GM19043 (cell line): ENCODE results near the gene B9D2.
"Not testable (repeated sequence)": the region's sequence is repeated elsewhere in the genome, so short reads cannot be mapped to it uniquely, and the experiment has no call there.

Source experiments
- ATAC-seq: cut with Tn5 transposase; IDR thresholded peaks from one replicate; pipeline ENCODE4 v1.9.1; 2021; ENCODE audit warnings: low read depth; ENCODE audit not compliant: unreplicated experiment

B9D2 gene

DNA sequence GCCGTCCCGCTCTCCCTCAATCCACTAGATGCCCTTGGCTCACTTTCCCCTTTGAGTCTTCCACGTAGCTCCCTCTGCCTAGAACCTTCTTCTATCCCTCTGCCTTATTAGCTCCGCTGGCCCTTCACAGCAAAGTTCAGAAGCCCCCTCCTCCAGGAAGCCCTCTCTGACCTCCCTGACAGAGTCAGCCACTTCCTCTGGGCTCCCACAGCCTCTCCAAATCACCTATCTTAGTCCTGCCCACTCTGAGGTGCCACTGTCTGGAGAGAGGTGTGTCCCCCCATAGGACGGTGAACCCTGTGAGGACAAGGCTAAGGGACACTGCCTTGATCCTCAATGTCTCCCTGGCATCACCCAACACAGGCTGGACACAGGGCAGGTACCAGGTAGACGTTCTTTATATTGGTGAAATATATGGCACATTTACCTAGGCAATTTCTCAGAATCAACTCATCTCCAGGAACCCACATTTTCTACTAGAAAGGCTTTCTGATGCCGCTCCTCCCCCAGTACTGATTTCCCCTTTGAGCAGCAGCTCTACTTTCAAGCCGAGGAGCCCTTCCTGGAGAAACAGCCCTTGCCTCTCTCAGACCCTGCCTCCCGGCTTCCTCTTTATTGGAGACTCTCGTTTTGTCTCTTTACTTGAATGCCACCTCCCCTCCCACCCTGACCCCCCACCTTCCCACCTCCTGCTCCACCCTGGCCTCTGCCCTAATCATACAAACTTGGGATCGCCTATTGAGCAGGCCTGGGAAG, 6.8 kb downstream of the B9D2 start:
- ATAC-seq, result no peak

GRCh38 chr19:41355802-41356201, 8.1 kb downstream of the B9D2 start:
- ATAC-seq, result no peak

- no peak for ATAC-seq
These were observed 8.9 kb downstream of the B9D2 start for GRCh38 chr19:41355035-41355434.

- no peak for ATAC-seq
These were observed 9.5 kb downstream of the B9D2 start for GRCh38 chr19:41354343-41354953.

GRCh38 chr19:41353466-41354342, 10.2 kb downstream of the B9D2 start, which contains the start of gene TGFB1:
TSS of gene TGFB1 (minus strand) at chr19:41353922. CDS start at chr19:41353044, 878 bp downstream.
- ATAC-seq, result no peak

DNA sequence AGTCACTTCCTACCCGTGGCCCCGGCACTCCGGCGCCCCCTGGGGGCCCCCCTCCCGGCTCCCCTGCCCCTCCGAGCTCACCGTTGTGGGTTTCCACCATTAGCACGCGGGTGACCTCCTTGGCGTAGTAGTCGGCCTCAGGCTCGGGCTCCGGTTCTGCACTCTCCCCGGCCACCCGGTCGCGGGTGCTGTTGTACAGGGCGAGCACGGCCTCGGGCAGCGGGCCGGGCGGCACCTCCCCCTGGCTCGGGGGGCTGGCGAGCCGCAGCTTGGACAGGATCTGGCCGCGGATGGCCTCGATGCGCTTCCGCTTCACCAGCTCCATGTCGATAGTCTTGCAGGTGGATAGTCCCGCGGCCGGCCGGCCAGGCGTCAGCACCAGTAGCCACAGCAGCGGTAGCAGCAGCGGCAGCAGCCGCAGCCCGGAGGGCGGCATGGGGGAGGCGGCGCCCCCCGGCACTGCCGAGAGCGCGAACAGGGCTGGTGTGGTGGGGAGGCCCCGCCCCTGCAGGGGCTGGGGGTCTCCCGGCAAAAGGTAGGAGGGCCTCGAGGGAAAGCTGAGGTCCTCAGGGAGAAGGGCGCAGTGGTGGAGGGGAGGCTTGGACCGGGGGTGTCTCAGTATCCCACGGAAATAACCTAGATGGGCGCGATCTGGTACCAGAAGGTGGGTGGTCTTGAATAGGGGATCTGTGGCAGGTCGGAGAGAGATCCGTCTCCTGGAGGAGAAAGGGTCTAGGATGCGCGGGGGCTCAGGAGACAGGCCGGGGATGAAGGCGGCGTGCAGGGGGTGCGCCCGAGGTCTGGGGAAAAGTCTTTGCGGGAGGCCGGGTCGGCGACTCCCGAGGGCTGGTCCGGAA, 11.1 kb downstream of the B9D2 start:
- no peak for ATAC-seq

GRCh38 chr19:41352279-41352608, 11.7 kb downstream of the B9D2 start:
- ATAC-seq, result no peak

DNA sequence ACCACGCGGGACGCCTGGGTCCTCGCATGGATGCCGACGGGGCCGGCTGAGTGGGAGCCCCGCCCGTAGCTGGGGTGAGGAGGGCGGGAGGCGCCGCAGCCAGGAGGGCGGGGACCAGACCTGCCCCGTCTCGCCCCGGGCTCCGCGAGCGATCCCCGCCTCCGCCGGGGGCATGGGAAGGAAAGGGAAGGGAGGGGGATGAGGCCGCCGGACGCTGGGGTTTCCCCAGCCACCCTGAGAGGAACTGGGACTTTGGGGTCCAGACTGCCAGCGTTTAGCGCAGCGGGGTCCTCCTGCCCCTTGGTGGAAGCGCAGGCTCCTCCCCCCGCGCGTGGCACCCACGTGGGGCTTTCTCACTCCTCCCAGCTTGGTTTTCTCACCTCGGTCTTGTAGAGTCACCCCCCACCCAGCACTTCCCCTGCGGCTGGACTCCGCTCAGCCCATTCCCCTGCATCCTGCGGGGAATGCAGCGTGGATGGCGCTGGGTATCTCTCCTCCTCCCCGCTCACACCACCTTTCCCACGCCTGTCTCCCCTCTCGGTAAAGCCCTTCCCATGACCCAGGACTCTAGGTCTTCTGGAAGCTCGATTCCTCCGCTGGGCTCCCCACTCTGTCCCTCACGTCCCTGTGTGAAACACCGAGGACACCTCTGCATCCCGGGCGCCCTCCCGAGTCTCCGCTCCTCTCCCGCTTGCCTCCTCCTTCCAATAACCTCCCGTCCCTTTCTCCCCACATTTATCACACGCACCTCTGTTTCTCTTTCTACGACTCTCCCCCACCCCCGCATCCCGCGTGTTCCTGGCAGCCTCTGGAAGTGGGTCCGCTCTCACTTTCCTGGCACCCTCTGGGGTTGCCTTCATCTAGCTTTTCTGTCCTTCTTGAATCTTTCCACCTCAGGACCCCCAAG, 12.4 kb downstream of the B9D2 start:
- ATAC-seq, result no peak

- no peak for ATAC-seq
These were observed 13.1 kb downstream of the B9D2 start for GRCh38 chr19:41350735-41351338.

DNA sequence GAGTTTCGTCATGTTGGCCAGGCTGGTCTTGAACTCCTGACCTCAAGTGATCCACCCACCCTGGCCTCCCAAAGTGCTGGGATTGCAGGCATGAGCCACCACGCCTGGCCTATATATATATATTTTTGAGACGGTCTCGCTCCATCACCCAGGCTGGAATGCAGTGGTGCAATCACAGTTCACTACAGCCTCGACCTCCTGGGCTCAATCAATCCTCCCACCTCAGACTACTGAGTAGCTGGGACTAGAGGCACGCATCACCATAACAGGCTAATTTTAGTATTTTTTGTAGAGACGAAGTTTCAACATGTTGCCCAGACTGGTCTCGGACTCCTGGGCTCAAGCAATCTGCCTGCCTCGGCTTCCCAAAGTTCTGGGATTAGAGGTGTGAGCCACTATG, 17.0 kb downstream of the B9D2 start:
- ATAC-seq, result not testable (repeated sequence)

DNA sequence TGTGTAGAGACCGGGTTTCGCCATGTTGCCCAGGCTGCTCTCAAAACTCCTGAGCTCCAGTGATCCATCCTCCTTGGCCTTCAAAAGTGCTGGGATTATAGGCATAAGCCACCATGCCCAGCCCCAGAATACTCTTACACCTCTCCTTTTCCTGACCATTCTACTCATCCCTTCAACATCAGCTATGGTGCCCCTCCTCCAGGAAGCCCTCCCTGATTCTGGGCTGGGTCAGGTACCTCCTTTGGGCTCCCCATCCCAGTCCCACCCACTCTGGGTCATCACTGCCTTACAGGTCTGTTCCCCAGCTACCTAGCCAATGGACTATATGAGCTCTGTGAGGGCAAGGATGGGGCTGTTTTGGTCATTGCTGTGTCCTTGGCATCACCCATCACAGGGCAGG, 19.8 kb downstream of the B9D2 start:
- no peak for ATAC-seq

- no peak for ATAC-seq
These were observed 22.1 kb downstream of the B9D2 start for GRCh38 chr19:41341669-41342490.

GRCh38 chr19:41339936-41340335, 24.0 kb downstream of the B9D2 start:
- no peak for ATAC-seq

GRCh38 chr19:41335467-41335866, 28.5 kb downstream of the B9D2 start:
- no peak for ATAC-seq

DNA sequence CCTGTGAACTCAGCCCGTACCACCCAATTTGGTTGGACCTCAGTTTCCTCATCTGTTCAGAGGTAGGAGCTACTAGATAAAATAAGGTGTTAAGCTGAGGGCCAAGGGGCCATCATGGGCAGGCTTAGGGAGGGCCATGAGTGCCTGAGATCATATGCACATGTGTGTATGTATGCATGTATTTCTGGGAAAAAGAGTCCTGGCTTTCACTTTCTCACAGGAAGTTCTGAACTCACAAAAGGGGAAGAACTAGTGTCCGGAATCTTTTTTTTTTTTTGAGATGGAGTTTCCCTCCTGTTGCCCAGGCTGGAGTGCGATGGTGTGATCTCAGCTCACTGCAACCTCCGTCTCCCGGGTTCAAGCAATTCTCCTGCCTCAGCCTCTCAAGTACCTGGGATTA, 29.2 kb downstream of the B9D2 start:
- no peak for ATAC-seq

DNA sequence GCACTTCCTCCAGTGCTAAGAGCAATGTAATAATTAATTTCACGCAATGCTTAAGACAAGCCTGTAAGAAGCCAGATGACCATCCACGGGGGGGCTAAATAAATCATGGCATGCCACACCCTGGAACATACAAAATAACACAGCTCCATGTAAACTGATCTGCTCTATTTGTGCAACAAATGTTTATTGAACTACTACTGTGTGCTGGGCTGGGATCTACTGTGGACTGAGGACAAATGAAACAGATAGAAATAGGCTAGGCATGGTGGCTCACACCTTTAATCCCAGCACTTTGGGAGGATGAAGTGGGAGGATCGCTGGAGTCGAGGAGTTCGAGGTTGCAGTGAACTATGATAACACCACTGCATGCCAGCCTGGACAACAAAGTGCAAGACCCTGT, 31.5 kb downstream of the B9D2 start:
- no peak for ATAC-seq

DNA sequence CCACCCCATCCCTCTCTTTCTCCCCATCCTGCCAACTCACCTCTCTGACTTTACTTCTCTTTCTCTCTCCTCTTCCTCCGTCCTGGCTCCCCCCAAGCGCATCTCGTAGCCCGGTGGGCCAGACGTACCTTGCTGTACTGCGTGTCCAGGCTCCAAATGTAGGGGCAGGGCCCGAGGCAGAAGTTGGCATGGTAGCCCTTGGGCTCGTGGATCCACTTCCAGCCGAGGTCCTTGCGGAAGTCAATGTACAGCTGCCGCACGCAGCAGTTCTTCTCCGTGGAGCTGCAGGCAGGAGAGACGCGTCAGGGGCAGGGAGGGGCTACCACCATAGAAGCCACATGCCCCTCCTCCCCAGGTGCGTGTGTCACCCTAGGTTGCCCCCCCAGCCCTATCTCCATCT, 31.9 kb downstream of the B9D2 start:
- ATAC-seq, result no peak

- no peak for ATAC-seq
These were observed 32.8 kb downstream of the B9D2 start for GRCh38 chr19:41330946-41331678.
